Omental fat pad (tissue), 4 donors: ENCODE data around the gene CDK9. TPM values are rescaled to one million over a fixed set of nuclear protein-coding genes. Genes with fewer than 3 reads are reported as not detected.
"Not testable (repeated sequence)": the region's sequence is repeated elsewhere in the genome, so short reads cannot be mapped to it uniquely, and the experiment has no call there.

ENCODE experiments used
- ATAC-seq: fragments of 150-250 bp; one replicate; pipeline ENCODE4 v1.9.1; 2016; ENCODE audit warnings: mild to moderate bottlenecking, moderate library complexity; ENCODE audit not compliant: low FRiP score
- DNase-seq: peaks from one replicate; pipeline ENCODE4 v3.0.0-alpha.2; 2019; ENCODE audit warnings: low spot score
- total RNA-seq, 4 donors: library from RNA; depleted of rRNA; stranded (reverse); fragments of >200 nt; gene quantifications; one replicate each; pipeline ENCODE4 v1.1.0, GENCODE V29; 2016
- TF ChIP-seq, protein P1 (sequence below), 3 donors: fragments of 450-650 bp; IDR thresholded peaks; one replicate each; pipeline ENCODE4 v1.5.1; 2016 to 2017; ENCODE audit warnings: antibody characterized with exemption in 3 of 3, mild to moderate bottlenecking in 3 of 3, moderate library complexity in 2 of 3

CDK9 gene
- total RNA-seq, 4 donors from 2014 or later = 69.8 to 117 (median 85.8) TPM

GRCh38 chr9:127755061-127756060 is 30.5 kb upstream of the CDK9 start:
- no peak for DNase-seq
- TF ChIP-seq, protein P1, sequence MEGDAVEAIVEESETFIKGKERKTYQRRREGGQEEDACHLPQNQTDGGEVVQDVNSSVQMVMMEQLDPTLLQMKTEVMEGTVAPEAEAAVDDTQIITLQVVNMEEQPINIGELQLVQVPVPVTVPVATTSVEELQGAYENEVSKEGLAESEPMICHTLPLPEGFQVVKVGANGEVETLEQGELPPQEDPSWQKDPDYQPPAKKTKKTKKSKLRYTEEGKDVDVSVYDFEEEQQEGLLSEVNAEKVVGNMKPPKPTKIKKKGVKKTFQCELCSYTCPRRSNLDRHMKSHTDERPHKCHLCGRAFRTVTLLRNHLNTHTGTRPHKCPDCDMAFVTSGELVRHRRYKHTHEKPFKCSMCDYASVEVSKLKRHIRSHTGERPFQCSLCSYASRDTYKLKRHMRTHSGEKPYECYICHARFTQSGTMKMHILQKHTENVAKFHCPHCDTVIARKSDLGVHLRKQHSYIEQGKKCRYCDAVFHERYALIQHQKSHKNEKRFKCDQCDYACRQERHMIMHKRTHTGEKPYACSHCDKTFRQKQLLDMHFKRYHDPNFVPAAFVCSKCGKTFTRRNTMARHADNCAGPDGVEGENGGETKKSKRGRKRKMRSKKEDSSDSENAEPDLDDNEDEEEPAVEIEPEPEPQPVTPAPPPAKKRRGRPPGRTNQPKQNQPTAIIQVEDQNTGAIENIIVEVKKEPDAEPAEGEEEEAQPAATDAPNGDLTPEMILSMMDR (IDR thresholded peaks at IDR 0.05) = no peak
- no peak for ATAC-seq

- no peak for ATAC-seq
- TF ChIP-seq, protein P1 (IDR thresholded peaks at IDR 0.05) = no peak
- DNase-seq = no peak
Observed at GRCh38 chr9:127756233-127756632, 29.6 kb upstream of the CDK9 start.

DNA sequence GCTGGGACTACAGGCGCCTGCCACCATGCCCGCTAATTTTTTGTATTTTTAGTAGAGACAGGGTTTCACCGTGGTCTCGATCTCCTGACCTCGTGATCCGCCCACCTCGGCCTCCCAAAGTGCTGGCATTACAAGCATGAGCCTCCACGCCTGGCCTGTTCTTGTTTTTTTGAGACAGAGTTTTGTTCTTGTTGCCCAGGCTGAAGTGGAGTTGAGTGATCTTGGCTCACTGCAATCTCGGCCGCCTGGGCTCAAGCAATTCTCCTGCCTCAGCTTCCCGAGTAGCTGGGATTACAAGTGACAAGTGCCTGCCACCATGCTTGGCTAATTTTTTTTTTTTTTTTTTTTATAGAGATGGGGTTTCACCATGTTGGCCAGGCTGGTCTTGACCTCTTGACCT is 29.1 kb upstream of the CDK9 start:
- not testable (repeated sequence) for ATAC-seq, DNase-seq

DNA sequence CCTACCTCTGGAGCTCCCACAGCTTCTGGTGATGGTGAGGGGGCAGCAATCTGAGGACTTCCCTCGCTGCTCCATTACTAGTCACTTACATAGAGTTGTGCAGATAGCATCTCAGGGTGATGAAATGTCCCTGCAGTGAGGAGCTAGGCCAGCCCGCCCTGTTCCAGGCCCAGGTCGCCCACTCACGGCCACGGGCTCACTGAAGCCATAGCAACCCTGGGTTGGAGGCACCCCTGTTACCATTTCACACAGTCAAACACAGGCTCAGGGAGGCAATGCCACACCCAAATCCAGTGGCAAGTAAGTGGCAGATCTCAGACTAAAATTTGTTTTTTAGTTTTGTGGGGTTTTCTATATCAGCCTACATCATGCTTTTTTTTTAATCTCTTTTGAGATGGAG is 27.0 kb upstream of the CDK9 start:
- TF ChIP-seq, protein P1 (IDR thresholded peaks at IDR 0.05) = no peak
- DNase-seq (no peak), ATAC-seq (no peak)

GRCh38 chr9:127761061-127761460 is 24.8 kb upstream of the CDK9 start:
- DNase-seq (no peak), ATAC-seq (no peak)
- TF ChIP-seq, protein P1 (IDR thresholded peaks at IDR 0.05) = no peak

GRCh38 chr9:127761491-127761956 is 24.3 kb upstream of the CDK9 start:
- DNase-seq (no peak), ATAC-seq (no peak)
- TF ChIP-seq, protein P1 (IDR thresholded peaks at IDR 0.05) = no peak

DNA sequence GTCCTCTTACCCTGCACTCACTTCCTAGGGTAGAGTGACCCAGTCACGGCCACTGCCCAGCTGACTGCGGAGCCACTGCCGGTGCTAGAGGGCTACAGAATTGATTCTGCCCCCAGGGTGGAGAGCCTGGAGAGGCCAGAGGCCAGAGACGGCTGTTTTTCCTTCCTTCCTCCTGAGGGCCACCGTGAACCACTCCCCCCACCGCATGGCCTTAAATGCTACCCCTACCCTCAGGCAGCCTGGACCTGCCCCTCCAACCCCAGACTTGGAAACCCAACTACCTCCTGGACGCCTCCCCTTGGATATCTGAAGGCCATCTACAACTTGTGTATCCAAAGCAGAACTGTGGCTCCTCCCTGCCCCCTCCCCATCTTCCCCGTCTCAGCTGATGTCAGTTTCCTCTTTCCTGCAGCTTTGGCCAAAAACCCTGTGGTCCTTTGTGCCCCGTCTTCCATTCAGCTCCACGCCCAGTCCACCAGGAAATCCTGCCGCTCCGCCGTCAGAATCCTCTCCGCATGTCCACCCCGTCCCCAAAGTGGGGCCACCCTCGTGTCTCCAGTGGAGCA is 23.6 kb upstream of the CDK9 start:
- DNase-seq (no peak), ATAC-seq (no peak)
- TF ChIP-seq, protein P1 (IDR thresholded peaks at IDR 0.05) = no peak
